Osteocyte (in vitro differentiated cells): Measurements from ENCODE around the gene ZNRF1. TPM values are rescaled to one million over a fixed set of nuclear protein-coding genes. Genes with fewer than 3 reads are reported as not detected.

Experiments
- DNase-seq: peaks from one replicate; pipeline ENCODE4 v3.0.0; 2021; ENCODE audit warnings: mixed read lengths; ENCODE audit not compliant: unreplicated experiment; ENCODE audit errors: extremely low spot score
- H3K27ac Mint-ChIP-seq: one replicate; pipeline ENCODE4 v1.8.0; 2021; ENCODE audit warnings: mild to moderate bottlenecking, mixed read lengths; ENCODE audit not compliant: unreplicated experiment
- H3K27me3 Mint-ChIP-seq: one replicate; pipeline ENCODE4 v1.8.0; 2021; ENCODE audit warnings: mixed read lengths; ENCODE audit not compliant: unreplicated experiment
- H3K36me3 Mint-ChIP-seq: one replicate; pipeline ENCODE4 v1.8.0; 2021; ENCODE audit warnings: mixed read lengths; ENCODE audit not compliant: unreplicated experiment
- H3K4me1 Mint-ChIP-seq: one replicate; pipeline ENCODE4 v1.8.0; 2021; ENCODE audit warnings: mixed read lengths; ENCODE audit not compliant: unreplicated experiment
- H3K4me3 Mint-ChIP-seq: one replicate; pipeline ENCODE4 v1.8.0; 2021; ENCODE audit warnings: mild to moderate bottlenecking, moderate library complexity, mixed read lengths; ENCODE audit not compliant: unreplicated experiment
- H3K9me3 Mint-ChIP-seq: one replicate; pipeline ENCODE4 v1.8.0; 2021; ENCODE audit warnings: mixed read lengths; ENCODE audit not compliant: unreplicated experiment
- CTCF ChIP-seq: fragments of 200-600 bp; sonication (generic); IDR thresholded peaks from 2 replicates; pipeline ENCODE4 v1.5.0; 2021; ENCODE audit warnings: antibody characterized with exemption, mild to moderate bottlenecking, moderate library complexity
- total RNA-seq: library from RNA; stranded (reverse); gene quantifications from 2 replicates; pipeline ENCODE4 v1.2.1, GENCODE V29; 2021

Gene ZNRF1
- total RNA-seq, 1 donor from 2014 or later, result 32.1 TPM

DNA sequence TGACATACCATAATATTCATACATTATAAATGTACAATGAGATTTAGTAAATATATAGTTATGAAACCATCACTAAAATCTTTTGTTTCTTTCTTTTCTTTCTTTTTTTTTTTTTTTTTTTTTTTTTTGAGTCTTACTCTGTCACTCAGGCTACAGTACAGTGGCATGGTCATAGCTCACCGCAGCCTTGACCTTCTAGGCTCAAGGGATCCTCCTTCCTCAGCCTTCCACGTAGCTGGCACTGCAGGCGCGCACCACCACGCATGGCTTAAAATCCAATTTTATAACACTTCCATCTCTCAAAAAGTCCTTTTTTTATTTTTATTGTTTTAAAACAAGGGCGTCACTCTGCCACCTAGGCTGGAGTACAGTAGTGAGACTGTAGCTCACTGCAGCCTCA lies 41.1 kb downstream of the ZNRF1 start:
- Mint-ChIP-seq H3K4me1 (peaks cover 12% of the 10 kb centered on the region), H3K36me3 (peaks cover 6% of the 10 kb centered on the region), H3K9me3 (peaks cover 10% of the 10 kb centered on the region), H3K27ac (no peak overlapping the region), H3K4me3 (no peak overlapping the region), H3K27me3 (no peaks in the 10 kb centered on the region)
- TF ChIP-seq CTCF, result no peak
- DNase-seq, result no peak

- Mint-ChIP-seq H3K4me1 (peaks cover 19% of the 10 kb centered on the region), H3K36me3 (peaks cover 3% of the 10 kb centered on the region), H3K9me3 (peaks cover 4% of the 10 kb centered on the region), H3K27me3 (no peaks in the 10 kb centered on the region), H3K4me3 (no peak overlapping the region), H3K27ac (no peak overlapping the region)
- no peak for DNase-seq
- no peak for TF ChIP-seq CTCF
Observed at GRCh38 chr16:75042426-75043174, 43.8 kb downstream of the ZNRF1 start.

- no peak overlapping the region for H3K27ac Mint-ChIP-seq
- peaks cover 19% of the 10 kb centered on the region for H3K4me1 Mint-ChIP-seq
- no peak for TF ChIP-seq CTCF
- no peaks in the 10 kb centered on the region for H3K27me3 Mint-ChIP-seq
- H3K4me3 Mint-ChIP-seq, result no peak overlapping the region
- H3K9me3 Mint-ChIP-seq, result no peaks in the 10 kb centered on the region
- DNase-seq, result no peak
- no peaks in the 10 kb centered on the region for H3K36me3 Mint-ChIP-seq
Observed at GRCh38 chr16:75043175-75043895, 44.5 kb downstream of the ZNRF1 start.

- Mint-ChIP-seq H3K27me3 (no peaks in the 10 kb centered on the region), H3K9me3 (no peaks in the 10 kb centered on the region), H3K4me1 (peaks cover 12% of the 10 kb centered on the region), H3K36me3 (no peaks in the 10 kb centered on the region), H3K27ac (no peak overlapping the region), H3K4me3 (no peak overlapping the region)
- no peak for TF ChIP-seq CTCF
- no peak for DNase-seq
Observed at GRCh38 chr16:75044800-75045361, 46.1 kb downstream of the ZNRF1 start.

GRCh38 chr16:75045424-75045823 lies 46.6 kb downstream of the ZNRF1 start:
- peaks cover 12% of the 10 kb centered on the region for H3K4me1 Mint-ChIP-seq
- H3K27me3 Mint-ChIP-seq, result no peaks in the 10 kb centered on the region
- no peak for DNase-seq
- H3K4me3 Mint-ChIP-seq, result no peak overlapping the region
- no peaks in the 10 kb centered on the region for H3K9me3 Mint-ChIP-seq
- no peaks in the 10 kb centered on the region for H3K36me3 Mint-ChIP-seq
- H3K27ac Mint-ChIP-seq, result no peak overlapping the region
- no peak for TF ChIP-seq CTCF
